ENCODE data around the gene CCDC137.

Gene CCDC137

GRCh38 chr17:81641825-81642489, 24.6 kb upstream of the CCDC137 start:
- H3K9ac ChIP-seq (ENCODE audit: low read length) = no peak overlapping the region
- H3K27ac ChIP-seq (ENCODE audit: low read depth, low read length) = no peak overlapping the region
- no peak overlapping the region for H3K4me3 ChIP-seq (ENCODE audit: low read length)
- no peaks in the 10 kb centered on the region for H3K36me3 ChIP-seq (ENCODE audit: control insufficient read depth, insufficient read depth, low read length)
- H3K4me1 ChIP-seq (ENCODE audit: control insufficient read depth, insufficient read depth, low read length) = no peaks in the 10 kb centered on the region
- H3K27me3 ChIP-seq (ENCODE audit: control insufficient read depth, insufficient read depth, low read length) = no peaks in the 10 kb centered on the region

- peaks cover 14% of the 10 kb centered on the region for H3K27me3 ChIP-seq (ENCODE audit: control insufficient read depth, insufficient read depth, low read length)
- no peak overlapping the region for H3K27ac ChIP-seq (ENCODE audit: low read depth, low read length)
- H3K36me3 ChIP-seq (ENCODE audit: control insufficient read depth, insufficient read depth, low read length) = no peaks in the 10 kb centered on the region
- H3K4me3 ChIP-seq (ENCODE audit: low read length) = no peak overlapping the region
- no peak overlapping the region for H3K9ac ChIP-seq (ENCODE audit: low read length)
- no peaks in the 10 kb centered on the region for H3K4me1 ChIP-seq (ENCODE audit: control insufficient read depth, insufficient read depth, low read length)
These were observed 22.0 kb upstream of the CCDC137 start for GRCh38 chr17:81644496-81644895.

GRCh38 chr17:81644976-81645952, 21.3 kb upstream of the CCDC137 start:
- no peaks in the 10 kb centered on the region for H3K4me1 ChIP-seq (ENCODE audit: control insufficient read depth, insufficient read depth, low read length)
- no peak overlapping the region for H3K27ac ChIP-seq (ENCODE audit: low read depth, low read length)
- no peak overlapping the region for H3K4me3 ChIP-seq (ENCODE audit: low read length)
- no peaks in the 10 kb centered on the region for H3K36me3 ChIP-seq (ENCODE audit: control insufficient read depth, insufficient read depth, low read length)
- peaks cover 18% of the 10 kb centered on the region for H3K27me3 ChIP-seq (ENCODE audit: control insufficient read depth, insufficient read depth, low read length)
- H3K9ac ChIP-seq (ENCODE audit: low read length) = no peak overlapping the region

- Histone ChIP-seq H3K27ac (ENCODE audit: low read depth, low read length) (no peak overlapping the region), H3K27me3 (ENCODE audit: control insufficient read depth, insufficient read depth, low read length) (peaks cover 18% of the 10 kb centered on the region), H3K9ac (ENCODE audit: low read length) (no peak overlapping the region), H3K36me3 (ENCODE audit: control insufficient read depth, insufficient read depth, low read length) (no peaks in the 10 kb centered on the region), H3K4me3 (ENCODE audit: low read length) (no peak overlapping the region), H3K4me1 (ENCODE audit: control insufficient read depth, insufficient read depth, low read length) (no peaks in the 10 kb centered on the region)
These were observed 19.5 kb upstream of the CCDC137 start for GRCh38 chr17:81646869-81647600.

- Histone ChIP-seq H3K9ac (ENCODE audit: low read length) (no peak overlapping the region), H3K27me3 (ENCODE audit: control insufficient read depth, insufficient read depth, low read length) (peaks cover 18% of the 10 kb centered on the region), H3K36me3 (ENCODE audit: control insufficient read depth, insufficient read depth, low read length) (no peaks in the 10 kb centered on the region), H3K4me1 (ENCODE audit: control insufficient read depth, insufficient read depth, low read length) (no peaks in the 10 kb centered on the region), H3K4me3 (ENCODE audit: low read length) (no peak overlapping the region), H3K27ac (ENCODE audit: low read depth, low read length) (no peak overlapping the region)
These were observed 18.9 kb upstream of the CCDC137 start for GRCh38 chr17:81647640-81648012.

- Histone ChIP-seq H3K4me3 (ENCODE audit: low read length) (no peak overlapping the region), H3K27me3 (ENCODE audit: control insufficient read depth, insufficient read depth, low read length) (peaks cover 18% of the 10 kb centered on the region), H3K9ac (ENCODE audit: low read length) (no peak overlapping the region), H3K4me1 (ENCODE audit: control insufficient read depth, insufficient read depth, low read length) (no peaks in the 10 kb centered on the region), H3K36me3 (ENCODE audit: control insufficient read depth, insufficient read depth, low read length) (no peaks in the 10 kb centered on the region), H3K27ac (ENCODE audit: low read depth, low read length) (no peak overlapping the region)
These were observed 18.4 kb upstream of the CCDC137 start for GRCh38 chr17:81648013-81648706.

- peaks cover 18% of the 10 kb centered on the region for H3K27me3 ChIP-seq (ENCODE audit: control insufficient read depth, insufficient read depth, low read length)
- no peak overlapping the region for H3K4me3 ChIP-seq (ENCODE audit: low read length)
These were observed 17.8 kb upstream of the CCDC137 start for GRCh38 chr17:81648707-81649085.

GRCh38 chr17:81650951-81651350, 15.6 kb upstream of the CCDC137 start:
- H3K9ac ChIP-seq (ENCODE audit: low read length) = no peak overlapping the region
- peaks cover 18% of the 10 kb centered on the region for H3K27me3 ChIP-seq (ENCODE audit: control insufficient read depth, insufficient read depth, low read length)
- H3K4me1 ChIP-seq (ENCODE audit: control insufficient read depth, insufficient read depth, low read length) = no peaks in the 10 kb centered on the region
- H3K36me3 ChIP-seq (ENCODE audit: control insufficient read depth, insufficient read depth, low read length) = no peaks in the 10 kb centered on the region
- no peak overlapping the region for H3K4me3 ChIP-seq (ENCODE audit: low read length)
- no peak overlapping the region for H3K27ac ChIP-seq (ENCODE audit: low read depth, low read length)

More at GRCh38 chr17:81648707-81649085, 17.8 kb upstream of the CCDC137 start:
- H3K9ac ChIP-seq (ENCODE audit: low read length) = no peak overlapping the region
- no peaks in the 10 kb centered on the region for H3K4me1 ChIP-seq (ENCODE audit: control insufficient read depth, insufficient read depth, low read length)
- no peaks in the 10 kb centered on the region for H3K36me3 ChIP-seq (ENCODE audit: control insufficient read depth, insufficient read depth, low read length)
- no peak overlapping the region for H3K27ac ChIP-seq (ENCODE audit: low read depth, low read length)

- H3K27me3 ChIP-seq (ENCODE audit: control insufficient read depth, insufficient read depth, low read length) = peaks cover 18% of the 10 kb centered on the region
- H3K36me3 ChIP-seq (ENCODE audit: control insufficient read depth, insufficient read depth, low read length) = no peaks in the 10 kb centered on the region
- H3K4me3 ChIP-seq (ENCODE audit: low read length) = no peak overlapping the region
- no peak overlapping the region for H3K27ac ChIP-seq (ENCODE audit: low read depth, low read length)
- H3K4me1 ChIP-seq (ENCODE audit: control insufficient read depth, insufficient read depth, low read length) = no peaks in the 10 kb centered on the region
- H3K9ac ChIP-seq (ENCODE audit: low read length) = no peak overlapping the region
These were observed 14.8 kb upstream of the CCDC137 start for GRCh38 chr17:81651692-81652091.

- Histone ChIP-seq H3K4me1 (ENCODE audit: control insufficient read depth, insufficient read depth, low read length) (no peaks in the 10 kb centered on the region), H3K36me3 (ENCODE audit: control insufficient read depth, insufficient read depth, low read length) (no peaks in the 10 kb centered on the region), H3K27ac (ENCODE audit: low read depth, low read length) (no peak overlapping the region), H3K27me3 (ENCODE audit: control insufficient read depth, insufficient read depth, low read length) (peaks cover 11% of the 10 kb centered on the region), H3K4me3 (ENCODE audit: low read length) (no peak overlapping the region), H3K9ac (ENCODE audit: low read length) (no peak overlapping the region)
These were observed 13.4 kb upstream of the CCDC137 start for GRCh38 chr17:81652906-81653771.

- Histone ChIP-seq H3K27me3 (ENCODE audit: control insufficient read depth, insufficient read depth, low read length) (no peaks in the 10 kb centered on the region), H3K9ac (ENCODE audit: low read length) (no peak overlapping the region), H3K4me3 (ENCODE audit: low read length) (no peak overlapping the region), H3K4me1 (ENCODE audit: control insufficient read depth, insufficient read depth, low read length) (no peaks in the 10 kb centered on the region), H3K27ac (ENCODE audit: low read depth, low read length) (no peak overlapping the region), H3K36me3 (ENCODE audit: control insufficient read depth, insufficient read depth, low read length) (no peaks in the 10 kb centered on the region)
These were observed 11.0 kb upstream of the CCDC137 start for GRCh38 chr17:81655378-81656117.

All from rectal smooth muscle tissue (tissue), 1 donor.